Lower lobe of right lung (tissue), 2 donors: ENCODE measurements around the gene OLIG1. TPM values are rescaled to one million over a fixed set of nuclear protein-coding genes. Genes with fewer than 3 reads are reported as not detected.

Experiments
- ATAC-seq, 2 donors: fragments of 200-7000 bp; cut with Tn5 transposase; one replicate each; pipeline ENCODE4 v1.9.1; 2020 to 2022; ENCODE audit warnings: mild to moderate bottlenecking in 2 of 2, moderate library complexity in 2 of 2
- DNase-seq: peaks from one replicate; pipeline ENCODE4 v3.0.0-alpha.2; 2020
- H3K27ac ChIP-seq: fragments of 200-600 bp; one replicate; pipeline ENCODE4 v1.8.0; 2022
- H3K27me3 ChIP-seq: fragments of 200-600 bp; one replicate; pipeline ENCODE4 v1.8.0; 2022; ENCODE audit warnings: low read depth
- H3K36me3 ChIP-seq: fragments of 200-600 bp; one replicate; pipeline ENCODE4 v1.8.0; 2022; ENCODE audit warnings: mild to moderate bottlenecking
- H3K4me1 ChIP-seq: fragments of 200-600 bp; one replicate; pipeline ENCODE4 v1.8.0; 2022
- H3K4me3 ChIP-seq: fragments of 200-600 bp; one replicate; pipeline ENCODE4 v1.8.0; 2022; ENCODE audit warnings: mild to moderate bottlenecking
- H3K9me3 ChIP-seq: fragments of 200-600 bp; one replicate; pipeline ENCODE4 v1.8.0; 2022
- CTCF ChIP-seq: fragments of 200-600 bp; IDR thresholded peaks from one replicate; pipeline ENCODE4 v1.8.0; 2022; ENCODE audit warnings: antibody characterized with exemption, mild to moderate bottlenecking
- intact Hi-C: fragments of 100-400 bp; cut with DNase I; formaldehyde crosslinking; loops from one replicate; pipeline ENCODE4 v1.11.0; 2022
- total RNA-seq: library from RNA; stranded (reverse); fragmentation: NEBNext Ultra II Directional; extraction: Animal tissue kit (Norgen Biotek cat#: 25700); gene quantifications from one replicate; pipeline ENCODE4 v1.2.1, GENCODE V29; 2021
- donor health status: DM: no; HTN: yes; CAD: no; lungs with severe emphysema.

Gene OLIG1
- total RNA-seq, 1 donor from 2014 or later = 0.59 TPM

GRCh38 chr21:33041981-33042380 lies 28.0 kb upstream of the OLIG1 start:
- H3K4me1 ChIP-seq = no peaks in the 10 kb centered on the region
- no peak overlapping the region for H3K27ac ChIP-seq
- no peaks in the 10 kb centered on the region for H3K36me3 ChIP-seq
- H3K9me3 ChIP-seq = no peaks in the 10 kb centered on the region
- no peak for DNase-seq
- intact Hi-C loops = no loop called here
- H3K27me3 ChIP-seq = peaks cover 22% of the 10 kb centered on the region
- no peak for ATAC-seq
- no peak for TF ChIP-seq CTCF
- H3K4me3 ChIP-seq = no peak overlapping the region

GRCh38 chr21:33042812-33043211 lies 27.1 kb upstream of the OLIG1 start:
- intact Hi-C loops = no loop called here
- no peak for TF ChIP-seq CTCF
- no peak overlapping the region for H3K4me3 ChIP-seq
- no peak overlapping the region for H3K27ac ChIP-seq
- DNase-seq = no peak
- H3K36me3 ChIP-seq = no peaks in the 10 kb centered on the region
- ATAC-seq = no peak
- H3K4me1 ChIP-seq = no peaks in the 10 kb centered on the region
- H3K27me3 ChIP-seq = peaks cover 22% of the 10 kb centered on the region
- H3K9me3 ChIP-seq = no peaks in the 10 kb centered on the region

DNA sequence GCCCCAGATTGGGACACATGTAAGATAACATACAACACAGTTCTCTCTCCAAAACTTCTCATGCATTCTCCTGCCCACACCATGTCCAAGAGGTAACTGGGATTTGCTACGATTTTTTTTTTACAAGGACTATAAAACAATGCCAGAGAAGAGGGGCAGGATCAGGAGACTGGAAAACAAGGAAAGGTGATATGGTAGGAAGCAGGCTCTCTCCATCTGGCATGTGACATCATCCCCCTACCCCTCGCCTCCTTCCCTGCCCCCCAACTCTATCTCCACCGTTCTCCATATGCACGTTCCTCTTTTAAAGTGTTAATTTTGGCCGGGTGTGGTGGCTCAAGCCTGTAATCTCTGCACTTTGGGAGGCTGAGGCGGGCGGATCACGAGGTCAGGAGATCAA lies 23.5 kb upstream of the OLIG1 start:
- no peaks in the 10 kb centered on the region for H3K36me3 ChIP-seq
- H3K27ac ChIP-seq = no peak overlapping the region
- H3K4me3 ChIP-seq = no peak overlapping the region
- H3K9me3 ChIP-seq = no peaks in the 10 kb centered on the region
- TF ChIP-seq CTCF = no peak
- peaks cover 27% of the 10 kb centered on the region for H3K27me3 ChIP-seq
- H3K4me1 ChIP-seq = no peaks in the 10 kb centered on the region
- DNase-seq (no peak), ATAC-seq (no peak)
- intact Hi-C loops = no loop called here

DNA sequence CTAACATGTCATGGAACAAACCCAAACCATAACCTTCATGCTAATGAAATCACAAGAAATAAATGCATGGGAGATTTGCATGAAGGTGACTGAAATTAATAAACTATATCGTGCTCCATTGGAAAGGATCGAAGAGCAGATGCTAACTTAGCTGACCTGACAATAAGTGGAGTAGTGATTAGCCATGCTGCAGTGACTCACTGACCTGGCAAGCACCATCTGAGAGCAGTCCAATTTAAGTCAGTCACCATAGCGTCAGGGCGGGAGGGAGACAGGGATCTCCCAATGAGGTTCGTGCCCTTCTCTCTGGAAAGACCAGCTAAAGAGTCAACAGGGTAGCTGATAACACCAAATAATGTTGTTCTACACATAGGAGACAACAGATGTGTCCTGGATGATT lies 22.7 kb upstream of the OLIG1 start:
- intact Hi-C loops = no loop called here
- TF ChIP-seq CTCF = no peak
- H3K4me1 ChIP-seq = no peaks in the 10 kb centered on the region
- H3K4me3 ChIP-seq = no peak overlapping the region
- ATAC-seq (no peak), DNase-seq (no peak)
- peaks cover 21% of the 10 kb centered on the region for H3K27me3 ChIP-seq
- H3K27ac ChIP-seq = no peak overlapping the region
- H3K36me3 ChIP-seq = no peaks in the 10 kb centered on the region
- no peaks in the 10 kb centered on the region for H3K9me3 ChIP-seq

- H3K27me3 ChIP-seq = peaks cover 11% of the 10 kb centered on the region
- H3K4me1 ChIP-seq = no peaks in the 10 kb centered on the region
- no peak for TF ChIP-seq CTCF
- H3K9me3 ChIP-seq = no peaks in the 10 kb centered on the region
- H3K27ac ChIP-seq = no peak overlapping the region
- intact Hi-C loops = no loop called here
- no peak overlapping the region for H3K4me3 ChIP-seq
- no peak for DNase-seq
- H3K36me3 ChIP-seq = no peaks in the 10 kb centered on the region
- no peak for ATAC-seq
Observed at GRCh38 chr21:33051925-33052324, 18.0 kb upstream of the OLIG1 start.

DNA sequence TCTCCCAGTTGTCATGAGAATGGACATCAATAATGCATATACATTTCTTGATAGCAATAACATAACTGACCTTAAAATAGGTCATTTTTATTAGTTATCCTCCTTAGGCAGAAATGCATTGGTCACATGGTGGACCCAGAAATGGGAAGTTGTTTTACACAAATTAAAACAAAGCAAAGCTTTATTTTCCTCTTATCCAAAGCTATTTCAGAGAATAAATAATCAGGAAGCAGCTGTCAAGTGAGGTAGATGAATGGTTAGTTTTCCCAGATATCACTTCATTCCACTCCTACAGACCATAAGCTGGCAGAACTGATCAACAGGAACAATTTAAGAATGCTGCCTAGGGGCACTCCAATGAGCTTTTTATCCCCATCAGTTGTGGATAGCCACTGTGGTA lies 16.0 kb upstream of the OLIG1 start:
- intact Hi-C loops = no loop called here
- ATAC-seq (no peak), DNase-seq (no peak)
- Histone ChIP-seq H3K4me1 (peaks cover 6% of the 10 kb centered on the region), H3K4me3 (no peak overlapping the region), H3K9me3 (no peaks in the 10 kb centered on the region), H3K27me3 (peaks cover 7% of the 10 kb centered on the region), H3K36me3 (no peaks in the 10 kb centered on the region), H3K27ac (no peak overlapping the region)
- TF ChIP-seq CTCF = no peak
